GM13976 (cell line): ENCODE results near the gene SNX33.
A peak's percentile ranks its signal among the peaks of the same experiment; 100 is the strongest.
"Not testable (repeated sequence)": the region's sequence is repeated elsewhere in the genome, so short reads cannot be mapped to it uniquely, and the experiment has no call there.

ENCODE experiments used
- DNase-seq: peaks from one replicate; pipeline ENCODE4 v3.0.0; 2012; ENCODE audit warnings: low spot score
- CTCF ChIP-seq: IDR thresholded peaks from 2 replicates; pipeline ENCODE4 v1.5.1; 2012; ENCODE audit warnings: borderline replicate concordance, mild to moderate bottlenecking; ENCODE audit not compliant: insufficient read depth; ENCODE audit errors: extremely low read depth, missing control alignments, control extremely low read depth
- in situ Hi-C: fragments of 300-500 bp; cut with MboI; formaldehyde crosslinking; loops from one replicate; pipeline ENCODE4 v1.12.0; 2022; ENCODE audit warnings: low sequenced_read_pairs, mixed read lengths, inconsistent platforms; ENCODE audit not compliant: unreplicated experiment

Gene SNX33

GRCh38 chr15:75620058-75620820, 27.5 kb upstream of the SNX33 start:
- no peak for TF ChIP-seq CTCF
- no peak for DNase-seq

DNA sequence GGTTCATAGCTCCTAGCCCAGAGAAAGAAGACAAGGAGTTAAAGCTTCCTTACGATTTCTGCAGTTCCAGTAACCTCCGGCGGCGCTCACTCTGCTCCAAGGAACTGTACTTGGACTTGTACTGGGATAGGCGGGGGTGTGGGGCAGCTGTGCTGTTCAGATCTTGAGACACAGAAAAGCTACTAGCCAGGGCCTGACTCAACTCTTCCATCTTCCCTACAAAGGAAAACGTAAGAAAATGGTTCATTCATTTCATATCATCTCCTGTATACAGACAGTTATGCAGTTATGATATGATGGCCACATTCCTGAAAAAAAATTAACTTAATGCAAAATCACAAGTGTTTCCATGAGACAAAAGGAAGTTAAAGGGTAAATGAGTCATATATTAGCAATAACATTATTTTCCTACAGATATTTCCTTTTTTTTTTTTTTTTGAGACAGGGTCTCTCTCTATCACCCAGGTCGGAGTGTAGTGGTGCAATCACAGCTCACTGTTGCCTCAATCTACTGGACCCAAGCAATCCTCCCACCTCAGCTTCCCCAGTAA, 26.8 kb upstream of the SNX33 start:
- DNase-seq, result no peak

More at GRCh38 chr15:75620058-75620820, 27.5 kb upstream of the SNX33 start:
- in situ Hi-C loops, result no loop called here

DNA sequence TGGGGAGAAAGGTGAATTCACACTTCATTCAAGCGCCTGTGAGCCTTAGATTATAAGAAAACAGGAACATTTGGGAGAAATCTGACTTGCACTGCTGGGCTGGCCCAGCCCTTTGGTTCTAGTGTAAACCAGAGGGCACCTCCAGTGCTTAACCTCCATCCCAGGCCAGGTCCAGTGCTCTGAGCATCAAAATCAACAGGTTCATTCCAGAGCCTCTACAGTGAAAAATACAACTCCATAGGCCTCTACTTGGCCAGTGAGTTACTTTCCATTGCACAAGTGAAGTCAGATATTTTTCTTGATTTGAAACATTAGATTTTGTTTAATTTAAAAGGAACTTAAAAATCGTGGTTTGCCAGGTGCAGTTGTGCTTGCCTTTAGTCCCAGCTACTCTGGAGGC, 25.2 kb upstream of the SNX33 start:
- in situ Hi-C loops, result no loop called here
- no peak for DNase-seq
- TF ChIP-seq CTCF, result no peak

More for the DNA sequence above, 26.8 kb upstream of the SNX33 start:
- TF ChIP-seq CTCF, result no peak
- in situ Hi-C loops, result no loop called here

DNA sequence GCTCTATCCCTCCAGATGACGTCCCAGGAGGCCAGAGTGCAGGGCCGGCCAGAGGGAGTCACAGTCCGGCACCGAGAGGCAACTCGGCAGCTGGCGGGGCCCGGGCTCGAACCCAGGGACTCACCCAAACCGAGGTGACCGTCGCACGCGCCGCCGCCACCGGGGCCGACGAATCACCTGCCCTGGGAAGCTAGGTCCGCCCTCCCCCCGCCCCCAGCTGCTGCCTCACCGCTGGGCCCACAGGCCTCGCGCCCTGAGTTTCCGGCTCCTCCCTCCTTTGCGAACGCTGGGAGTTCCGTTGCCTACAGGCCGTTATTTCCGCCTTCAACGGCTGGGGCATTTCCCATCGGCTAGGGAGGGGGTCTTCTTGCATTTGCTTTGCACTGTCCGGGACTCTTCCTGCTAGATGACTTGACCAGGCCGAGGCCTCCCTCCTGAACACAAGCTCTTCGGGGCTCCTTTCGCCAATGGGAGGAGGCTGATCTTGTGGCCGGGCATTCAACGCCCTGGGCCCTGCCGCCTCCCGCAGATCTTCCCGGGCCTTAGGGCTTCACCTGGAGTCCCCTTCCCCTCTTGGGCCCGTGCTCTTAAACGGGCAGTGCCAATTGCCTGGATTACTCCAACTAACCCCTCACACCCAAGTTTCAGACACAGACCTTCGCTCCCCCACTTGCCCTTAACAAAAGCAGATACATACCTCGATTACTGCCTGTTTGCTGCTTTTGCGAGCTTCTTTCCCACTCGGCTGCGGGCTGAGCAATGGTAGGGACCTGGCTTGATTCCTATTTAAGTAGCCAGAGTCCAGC, 22.0 kb upstream of the SNX33 start, which contains the start of gene SNUPN:
TSS of gene SNUPN (minus strand) at position 184 of the 806 bp plus-strand sequence. CDS start 4,674 bp downstream, outside the sequence.
- in situ Hi-C loops, result loop anchor here (25.0 kb wide), 1 partner anchor 263 kb away; the partner anchor contains the start of gene MAN2C1
- DNase-seq, result peak; percentile 99
- TF ChIP-seq CTCF, result no peak

- in situ Hi-C loops, result loop anchor here (25.0 kb wide), 1 partner anchor 270 kb away; the partner anchor contains the start of gene MAN2C1
- no peak for TF ChIP-seq CTCF
- DNase-seq, result no peak
Observed at GRCh38 chr15:75631935-75632334, 15.8 kb upstream of the SNX33 start.

DNA sequence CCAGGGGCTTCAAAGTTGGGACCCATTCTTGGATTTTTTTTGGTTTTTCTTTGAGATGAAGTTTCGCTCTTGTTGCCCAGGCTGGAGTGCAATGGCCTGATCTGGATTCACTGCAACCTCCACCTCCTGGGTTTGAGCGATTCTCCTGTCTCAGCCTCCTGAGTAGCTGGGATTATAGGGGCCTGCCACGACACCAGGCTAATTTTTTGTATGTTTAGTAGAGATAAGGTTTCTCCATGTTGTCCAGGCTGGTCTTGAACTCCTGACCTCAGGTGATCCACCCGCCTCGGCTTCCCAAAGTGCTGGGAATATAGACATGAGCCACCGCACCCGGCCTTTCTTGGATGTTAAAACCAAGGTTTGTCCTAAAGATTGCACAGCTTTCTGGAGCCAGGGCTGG, 13.8 kb upstream of the SNX33 start:
- not testable (repeated sequence) for DNase-seq
- in situ Hi-C loops, result loop anchor here (25.0 kb wide), 1 partner anchor 272 kb away; the partner anchor contains the start of gene MAN2C1
